Mesenchymal stem cell (in vitro differentiated cells and primary cell): Measurements from ENCODE around the gene CTSZ.

Experiments used
- DNase-seq: peaks from one replicate; pipeline ENCODE4 v3.0.0-alpha.2; 2013
- H2AFZ ChIP-seq: one replicate; pipeline ENCODE4 v1.6.1; 2013; ENCODE audit warnings: low read depth, mild to moderate bottlenecking, control low read depth, inconsistent platforms, low read length, moderate library complexity
- H2AK5ac ChIP-seq: 2 replicates; pipeline ENCODE4 v1.6.1; 2013; ENCODE audit warnings: low read length, moderate library complexity, mild to moderate bottlenecking, inconsistent platforms; ENCODE audit not compliant: severe bottlenecking
- H2BK120ac ChIP-seq: one replicate; pipeline ENCODE4 v1.6.1; 2013; ENCODE audit warnings: low read depth, mild to moderate bottlenecking, inconsistent platforms, low read length, moderate library complexity
- H2BK12ac ChIP-seq, 2 experiments: one replicate each; pipeline ENCODE4 v1.6.1; 2013; ENCODE audit warnings: inconsistent platforms in 2 of 2, low read length in 2 of 2, mild to moderate bottlenecking in 2 of 2, moderate library complexity in 2 of 2, control low read depth in 1 of 2
- H2BK15ac ChIP-seq: one replicate; pipeline ENCODE4 v1.6.1; 2013; ENCODE audit warnings: mild to moderate bottlenecking, low read depth, inconsistent platforms; ENCODE audit not compliant: poor library complexity, severe bottlenecking
- H2BK5ac ChIP-seq: 2 replicates; pipeline ENCODE4 v1.6.1; 2013; ENCODE audit warnings: low read depth, mild to moderate bottlenecking, low read length, control low read depth, inconsistent platforms; ENCODE audit not compliant: poor library complexity, severe bottlenecking
- H3K14ac ChIP-seq, 2 experiments: one replicate each; pipeline ENCODE4 v1.6.1; 2013; ENCODE audit warnings: inconsistent platforms in 2 of 2, low read length in 2 of 2, control low read depth in 1 of 2, mild to moderate bottlenecking in 1 of 2, moderate library complexity in 1 of 2
- H3K18ac ChIP-seq, 2 experiments: one replicate each; pipeline ENCODE4 v1.6.1; 2013; ENCODE audit warnings: inconsistent platforms in 2 of 2, low read length in 2 of 2, control low read depth in 1 of 2, low read depth in 1 of 2, mild to moderate bottlenecking in 1 of 2
- H3K23ac ChIP-seq, 2 experiments: one replicate each; pipeline ENCODE4 v1.6.1; 2013; ENCODE audit warnings: inconsistent platforms in 2 of 2, low read length in 2 of 2, mild to moderate bottlenecking in 2 of 2, moderate library complexity in 2 of 2, control low read depth in 1 of 2
- H3K27ac ChIP-seq: 2 replicates; pipeline ENCODE4 v1.5.1; 2013; ENCODE audit warnings: mild to moderate bottlenecking, moderate library complexity, low read length, control low read depth, inconsistent platforms; ENCODE audit not compliant: poor library complexity, severe bottlenecking
- H3K27me3 ChIP-seq, 2 experiments: 2 replicates each; pipeline versions ENCODE4 v1.6.1 to v1.7.0; 2013; ENCODE audit warnings: low read length in 2 of 2, mild to moderate bottlenecking in 2 of 2, moderate library complexity in 2 of 2, control low read depth in 1 of 2, inconsistent platforms in 1 of 2; ENCODE audit not compliant: control insufficient read depth in 1 of 2, insufficient read depth in 1 of 2
- H3K36me3 ChIP-seq, 2 experiments: 2 replicates each; pipeline versions ENCODE4 v1.6.1 to v1.7.0; 2013; ENCODE audit warnings: low read length in 2 of 2, control low read depth in 1 of 2, inconsistent platforms in 1 of 2, low read depth in 1 of 2, mild to moderate bottlenecking in 1 of 2; ENCODE audit not compliant: insufficient read depth in 2 of 2, control insufficient read depth in 1 of 2
- H3K4ac ChIP-seq, 2 experiments: one replicate each; pipeline ENCODE4 v1.6.1; 2013; ENCODE audit warnings: inconsistent platforms in 2 of 2, low read length in 2 of 2, mild to moderate bottlenecking in 2 of 2, moderate library complexity in 2 of 2, control low read depth in 1 of 2, low read depth in 1 of 2
- H3K4me1 ChIP-seq: 2 replicates; pipeline ENCODE4 v1.6.1; 2013; ENCODE audit warnings: low read depth, low read length, control low read depth; ENCODE audit not compliant: control insufficient read depth, insufficient read depth
- H3K4me2 ChIP-seq: 2 replicates; pipeline ENCODE4 v1.6.1; 2013; ENCODE audit warnings: low read length, mild to moderate bottlenecking, inconsistent platforms; ENCODE audit not compliant: poor library complexity, severe bottlenecking
- H3K4me3 ChIP-seq, 2 experiments: 2 replicates each; pipeline versions ENCODE4 v1.5.1 to v1.7.0; 2013; ENCODE audit warnings: low read length in 2 of 2, mild to moderate bottlenecking in 2 of 2, control low read depth in 1 of 2, low read depth in 1 of 2; ENCODE audit not compliant: insufficient read depth in 1 of 2
- H3K79me1 ChIP-seq: replicated peaks from 2 replicates; pipeline ENCODE4 v1.6.1; 2013; ENCODE audit warnings: mild to moderate bottlenecking, control low read depth, low read length, inconsistent platforms; ENCODE audit not compliant: poor library complexity, severe bottlenecking
- H3K9ac ChIP-seq: 2 replicates; pipeline ENCODE4 v1.7.0; 2013; ENCODE audit warnings: mild to moderate bottlenecking, low read length, moderate library complexity
- H3K9me3 ChIP-seq: 2 replicates; pipeline ENCODE4 v1.7.0; 2013; ENCODE audit warnings: mild to moderate bottlenecking, low read length; ENCODE audit not compliant: control insufficient read depth
- H4K8ac ChIP-seq: one replicate; pipeline ENCODE4 v1.6.1; 2013; ENCODE audit warnings: inconsistent platforms, mild to moderate bottlenecking, low read length, moderate library complexity
- H4K91ac ChIP-seq: one replicate; pipeline ENCODE4 v1.6.1; 2013; ENCODE audit warnings: mild to moderate bottlenecking, low read length, inconsistent platforms
- WGBS: methylation state at CpG from one replicate; pipeline ENCODE4 v1.1.7; 2013; ENCODE audit warnings: mixed read lengths; 5-methylcytosine and 5-hydroxymethylcytosine counted together

Gene CTSZ

DNA sequence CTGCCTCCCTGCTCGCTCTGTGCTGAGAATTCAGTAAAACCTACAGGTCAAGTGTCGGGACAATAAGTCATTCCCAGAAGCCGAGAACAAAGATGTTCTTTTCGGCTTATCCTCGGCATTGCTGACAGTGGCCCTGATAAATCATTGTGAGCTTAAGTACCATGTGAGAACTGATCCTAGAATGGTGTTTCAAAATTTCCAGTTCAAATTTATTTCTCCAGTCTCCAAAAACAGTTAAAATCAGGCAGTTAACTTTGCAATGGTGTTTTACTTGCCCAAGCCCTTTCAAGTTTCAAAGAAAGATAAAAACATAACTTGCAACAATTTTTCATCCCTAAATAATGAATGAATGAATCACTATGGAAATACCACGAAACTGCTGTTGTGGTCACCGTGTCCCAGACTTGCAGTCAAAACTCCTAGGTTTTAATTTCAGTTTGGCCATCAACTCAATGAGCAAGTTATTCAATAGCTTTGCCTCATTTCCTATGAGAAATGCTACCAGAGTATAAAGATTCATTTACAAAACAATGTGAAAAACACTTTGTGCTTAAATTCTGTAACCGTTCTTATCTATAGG lies 20.8 kb upstream of the CTSZ start:
- Histone ChIP-seq H2BK120ac (no peak overlapping the region), H3K79me1 (peaks cover 9% of the 10 kb centered on the region), H3K27ac (no peak overlapping the region), H2BK15ac (no peak overlapping the region), H3K14ac (no peak overlapping the region), H3K18ac (no peak overlapping the region), H3K36me3 (peaks cover 24 to 74% of the 10 kb centered on the region in 2 experiments), H4K91ac (no peak overlapping the region), H3K4me2 (no peak overlapping the region), H2AFZ (no peak overlapping the region), H3K4me3 (peak overlapping the region in 1 of 2 experiments; percentile 59), H2BK12ac (no peak overlapping the region), H3K9ac (peak overlapping the region; percentile 91), H3K4ac (no peak overlapping the region), H3K23ac (no peak overlapping the region), H2BK5ac (no peak overlapping the region), H3K9me3 (no peaks in the 10 kb centered on the region), H3K4me1 (peaks cover 8% of the 10 kb centered on the region), H2AK5ac (no peak overlapping the region), H4K8ac (no peak overlapping the region), H3K27me3 (no peaks in the 10 kb centered on the region)
- peak; percentile 47 for DNase-seq
- 51% methylated on average over 7 of the region's 8 CpGs for WGBS

GRCh38 chr20:59026904-59027740 lies 20.1 kb upstream of the CTSZ start:
- Histone ChIP-seq H2AK5ac (no peak overlapping the region), H4K8ac (no peak overlapping the region), H3K36me3 (peaks cover 27 to 81% of the 10 kb centered on the region in 2 experiments), H3K4me3 (no peak overlapping the region), H3K9me3 (no peaks in the 10 kb centered on the region), H3K14ac (no peak overlapping the region), H2BK12ac (no peak overlapping the region), H3K79me1 (peaks cover 13% of the 10 kb centered on the region), H3K4me1 (peaks cover 8% of the 10 kb centered on the region), H2BK120ac (no peak overlapping the region), H3K18ac (no peak overlapping the region), H3K27me3 (no peaks in the 10 kb centered on the region), H3K27ac (no peak overlapping the region), H3K4me2 (no peak overlapping the region), H4K91ac (no peak overlapping the region), H3K23ac (no peak overlapping the region), H2BK5ac (no peak overlapping the region), H3K4ac (no peak overlapping the region), H3K9ac (peak overlapping the region; percentile 18), H2AFZ (no peak overlapping the region), H2BK15ac (no peak overlapping the region)
- 87% methylated on average over 5 of the region's 5 CpGs for WGBS
- no peak for DNase-seq

DNA sequence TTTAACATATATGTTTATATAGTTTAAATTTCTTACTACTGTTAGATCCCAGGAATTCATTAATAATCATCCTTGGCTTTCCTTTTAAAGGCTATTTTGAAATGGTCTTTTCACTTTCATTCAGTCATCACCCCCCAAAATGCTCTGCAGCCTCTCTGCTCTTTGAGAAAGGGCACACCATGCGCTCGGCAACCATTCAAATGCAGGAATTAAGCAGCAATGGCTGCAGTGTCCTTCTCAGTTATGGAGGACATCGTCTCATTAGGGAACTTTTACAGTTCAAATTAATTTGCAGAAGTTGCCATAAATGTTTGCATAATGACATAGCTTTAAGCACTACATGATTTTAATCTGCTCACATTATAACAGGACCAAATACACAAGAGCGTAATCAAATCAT lies 18.5 kb upstream of the CTSZ start:
- Histone ChIP-seq H3K9me3 (no peaks in the 10 kb centered on the region), H3K4me3 (no peak overlapping the region), H4K91ac (no peak overlapping the region), H2BK5ac (no peak overlapping the region), H2BK120ac (no peak overlapping the region), H2BK12ac (no peak overlapping the region), H3K27ac (no peak overlapping the region), H3K4me2 (no peak overlapping the region), H3K23ac (no peak overlapping the region), H3K9ac (no peak overlapping the region), H3K18ac (no peak overlapping the region), H2AFZ (no peak overlapping the region), H3K4ac (no peak overlapping the region), H3K4me1 (peaks cover 2% of the 10 kb centered on the region), H4K8ac (no peak overlapping the region), H2AK5ac (no peak overlapping the region), H3K27me3 (no peaks in the 10 kb centered on the region), H2BK15ac (no peak overlapping the region), H3K79me1 (peaks cover 13% of the 10 kb centered on the region), H3K36me3 (peaks cover 27 to 81% of the 10 kb centered on the region in 2 experiments), H3K14ac (no peak overlapping the region)
- DNase-seq: no peak
- WGBS: 89% methylated on average over 4 of the region's 4 CpGs

- Histone ChIP-seq H3K79me1 (peaks cover 13% of the 10 kb centered on the region), H2BK120ac (no peak overlapping the region), H3K9me3 (no peaks in the 10 kb centered on the region), H2AK5ac (no peak overlapping the region), H3K36me3 (peaks cover 27 to 78% of the 10 kb centered on the region in 2 experiments), H3K9ac (no peak overlapping the region), H3K27me3 (no peaks in the 10 kb centered on the region), H4K91ac (no peak overlapping the region), H4K8ac (no peak overlapping the region), H3K4me3 (no peak overlapping the region), H3K4ac (no peak overlapping the region), H3K4me1 (peaks cover 2% of the 10 kb centered on the region), H3K27ac (no peak overlapping the region), H2BK5ac (no peak overlapping the region), H2BK12ac (no peak overlapping the region), H2AFZ (no peak overlapping the region), H3K23ac (no peak overlapping the region), H2BK15ac (no peak overlapping the region), H3K18ac (no peak overlapping the region), H3K4me2 (no peak overlapping the region), H3K14ac (no peak overlapping the region)
- WGBS: 97% methylated on average over 2 of the region's 2 CpGs
- no peak for DNase-seq
Observed at GRCh38 chr20:59025086-59025485, 18.0 kb upstream of the CTSZ start.
